Adipose tissue (tissue), 3 donors: Measurements from ENCODE around the gene C1QL2. TPM values are rescaled to one million over a fixed set of nuclear protein-coding genes. Genes with fewer than 3 reads are reported as not detected.

ENCODE experiments used
- H3K27ac ChIP-seq: one replicate; pipeline ENCODE4 v1.5.1; 2013; ENCODE audit warnings: low read depth, low read length
- WGBS, 3 donors: extraction: QIAGEN DNeasy Blood & Tissue Kit; methylation state at CpG; one replicate each; pipeline ENCODE4 v1.1.7; 2013; 5-methylcytosine and 5-hydroxymethylcytosine counted together
- polyA plus RNA-seq, 3 donors: library from polyadenylated mRNA; stranded (reverse); fragments of 200-250 nt; gene quantifications; one replicate each; pipeline ENCODE4 v1.2.3, GENCODE V29; 2013
- donor health status: healthy with polysubstance abuse.
- donor health status: Bipolar disorder and iron deficiency.
- donor health status: healthy.

Gene C1QL2
- polyA plus RNA-seq, 3 donors, result 0.05 TPM; not detected in 2

- H3K27ac ChIP-seq, result no peak overlapping the region
- WGBS, 3 donors, result 86 to 89% (median 87%) methylated on average over 13 of the region's 13 CpGs
These were observed 23.4 kb upstream of the C1QL2 start for GRCh38 chr2:119181791-119182445.

DNA sequence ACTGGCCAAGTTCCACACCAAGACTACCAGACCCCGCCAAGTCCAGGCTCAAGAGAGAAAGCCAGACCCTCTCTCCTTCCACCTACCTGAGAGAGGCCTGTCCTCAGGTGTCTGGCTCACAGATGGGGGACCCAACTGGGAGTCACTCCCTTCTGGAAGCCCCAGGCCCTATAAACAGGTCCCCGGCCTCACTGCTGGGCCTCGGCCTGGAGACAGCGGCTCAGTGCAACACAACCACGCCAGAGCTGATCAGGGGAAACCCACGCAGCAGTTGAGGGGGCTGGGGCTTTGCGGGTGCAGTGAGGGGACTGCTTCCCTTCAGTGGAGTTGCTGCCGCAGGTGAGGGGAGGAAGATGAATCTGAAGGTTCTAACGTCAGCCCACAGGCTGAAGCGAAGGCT, 22.8 kb upstream of the C1QL2 start:
- no peak overlapping the region for H3K27ac ChIP-seq
- 85 to 96% (median 91%) methylated on average over 10 of the region's 10 CpGs for WGBS, 3 donors

DNA sequence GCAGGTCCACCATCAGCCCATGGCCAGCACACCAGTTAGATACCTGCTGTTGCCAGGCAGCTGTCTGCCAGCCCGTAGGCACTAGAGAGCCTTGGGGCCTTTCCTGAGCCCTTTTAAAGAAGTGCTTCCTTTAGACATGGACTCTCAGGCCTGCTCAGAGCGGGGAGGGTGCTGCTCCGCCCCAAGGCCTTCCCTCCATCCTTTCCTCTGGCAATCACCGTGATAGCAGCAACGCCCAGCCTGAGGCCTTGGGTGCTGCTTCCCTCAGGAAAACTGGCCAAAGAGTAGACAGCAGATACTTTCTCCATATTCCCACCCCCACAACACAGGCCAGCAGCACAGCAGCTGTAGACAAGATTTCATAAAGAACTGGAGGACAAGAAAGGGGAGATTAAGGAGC, 22.3 kb upstream of the C1QL2 start:
- H3K27ac ChIP-seq, result no peak overlapping the region

DNA sequence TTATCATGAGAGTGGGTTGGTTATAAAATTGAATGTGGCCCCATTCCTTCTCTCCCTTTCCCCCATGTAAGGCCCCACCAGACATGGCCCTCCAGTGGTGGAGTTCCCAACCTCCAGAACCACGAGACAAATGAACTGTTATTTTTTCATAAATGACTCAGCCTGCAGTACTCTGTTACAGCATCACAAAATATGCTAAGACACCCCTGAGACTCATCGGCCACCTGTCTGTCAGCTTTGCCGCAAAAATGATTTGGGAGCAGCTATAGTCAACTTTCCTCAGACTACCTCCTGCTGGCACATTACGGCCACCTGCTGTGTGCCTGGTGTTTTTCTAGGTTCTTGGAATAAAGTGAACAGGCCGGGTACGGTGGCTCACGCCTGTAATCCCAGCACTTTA, 21.4 kb upstream of the C1QL2 start:
- WGBS, 3 donors, result 82 to 93% (median 89%) methylated on average over 7 of the region's 7 CpGs

More for the DNA sequence above, 22.3 kb upstream of the C1QL2 start:
- WGBS, 3 donors, result 76 to 90% (median 80%) methylated on average over 5 of the region's 5 CpGs

GRCh38 chr2:119179202-119179601, 20.7 kb upstream of the C1QL2 start:
- H3K27ac ChIP-seq, result no peak overlapping the region
- 60 to 74% (median 68%) methylated on average over 2 of the region's 2 CpGs for WGBS, 3 donors

More for the DNA sequence above, 21.4 kb upstream of the C1QL2 start:
- H3K27ac ChIP-seq, result no peak overlapping the region

DNA sequence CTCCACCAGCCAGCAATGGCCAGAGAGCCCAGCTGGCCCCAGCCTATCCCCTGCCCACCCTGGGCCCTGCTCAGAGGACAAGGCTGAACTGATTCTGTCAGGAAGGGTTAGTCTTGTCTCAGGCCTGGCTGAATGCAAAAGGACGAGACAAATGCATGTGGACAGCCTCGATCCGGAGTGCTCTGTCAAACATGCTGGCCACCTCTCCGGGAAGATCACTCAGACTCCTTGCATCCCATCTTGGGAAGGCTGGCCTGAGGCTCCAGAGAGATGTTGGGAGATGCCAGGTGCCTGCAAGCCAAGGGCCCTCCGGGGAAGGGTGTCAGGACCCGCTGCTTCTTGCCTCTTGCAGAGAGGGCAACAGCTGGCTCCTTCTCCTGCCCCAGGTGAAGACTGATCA, 20.2 kb upstream of the C1QL2 start:
- H3K27ac ChIP-seq, result no peak overlapping the region
- 90 to 98% (median 93%) methylated on average over 6 of the region's 6 CpGs for WGBS, 3 donors

DNA sequence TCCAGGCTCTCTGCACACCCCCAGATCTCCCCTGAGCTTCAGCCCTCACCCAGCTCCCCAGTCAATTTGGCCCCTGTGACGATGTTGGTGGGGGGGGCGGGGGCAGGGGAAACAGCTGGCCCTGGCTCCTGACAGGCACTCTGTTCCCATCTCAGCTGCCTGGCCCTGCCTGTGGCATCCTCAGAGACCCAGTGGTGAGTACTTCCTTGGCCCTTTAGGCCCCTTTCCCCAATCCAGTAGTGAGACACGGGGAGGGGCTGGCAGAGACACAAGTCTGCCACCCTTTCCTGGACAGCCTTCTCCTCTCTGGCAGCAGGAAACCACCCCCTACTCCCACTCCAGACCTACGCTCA, 19.3 kb upstream of the C1QL2 start:
- WGBS, 3 donors, result 57 to 68% (median 63%) methylated on average over 4 of the region's 4 CpGs

GRCh38 chr2:119177171-119177837, 18.8 kb upstream of the C1QL2 start:
- no peak overlapping the region for H3K27ac ChIP-seq
- 85 to 91% (median 89%) methylated on average over 12 of the region's 12 CpGs for WGBS, 3 donors

More for the DNA sequence above, 19.3 kb upstream of the C1QL2 start:
- no peak overlapping the region for H3K27ac ChIP-seq

- WGBS, 3 donors, result 73 to 87% (median 78%) methylated on average over 10 of the region's 10 CpGs
- no peak overlapping the region for H3K27ac ChIP-seq
These were observed 17.0 kb upstream of the C1QL2 start for GRCh38 chr2:119175517-119175916.

GRCh38 chr2:119174993-119175347, 16.4 kb upstream of the C1QL2 start:
- no peak overlapping the region for H3K27ac ChIP-seq
- WGBS, 3 donors, result 80 to 85% (median 84%) methylated on average over 6 of the region's 6 CpGs

DNA sequence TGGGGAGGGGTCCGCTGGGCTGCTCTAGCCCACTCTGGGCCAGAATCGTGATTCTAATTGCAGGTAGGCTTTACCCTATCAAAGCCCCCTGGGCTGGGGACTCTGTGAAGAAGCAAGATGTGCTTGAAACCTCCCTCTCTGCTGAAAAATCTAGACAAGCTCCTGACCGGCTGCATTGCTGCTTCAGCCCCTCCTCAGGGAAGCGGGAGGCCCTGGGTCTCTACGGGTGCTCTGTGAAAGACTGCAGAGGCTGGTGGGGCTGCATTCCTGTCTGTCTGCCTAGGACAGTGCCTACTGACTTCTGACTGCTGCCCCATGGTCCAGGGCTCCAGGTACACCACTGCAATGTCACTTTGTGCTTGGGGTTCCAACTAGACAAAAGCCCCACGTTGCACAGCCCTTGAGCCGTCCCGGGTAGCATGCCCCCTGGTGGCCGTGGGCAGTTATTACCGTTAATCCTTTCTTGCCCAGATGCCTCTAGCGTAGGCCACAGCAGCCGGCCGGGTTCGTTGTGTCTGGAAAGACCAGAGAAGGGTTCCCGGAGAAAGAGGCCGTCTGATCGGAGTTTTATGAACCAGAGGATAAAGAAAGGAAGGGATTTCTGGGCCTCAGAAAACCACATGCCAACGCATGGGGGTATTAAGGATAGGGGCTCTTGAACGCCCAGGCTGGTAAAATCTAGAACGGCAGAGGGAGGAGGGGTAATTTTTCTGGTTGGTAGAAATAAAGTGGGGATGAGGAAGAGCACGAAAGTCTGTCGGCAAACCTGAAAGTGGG, 15.9 kb upstream of the C1QL2 start:
- H3K27ac ChIP-seq, result no peak overlapping the region
- WGBS, 3 donors, result 59 to 66% (median 65%) methylated on average over 20 to 22 of the region's 22 CpGs

DNA sequence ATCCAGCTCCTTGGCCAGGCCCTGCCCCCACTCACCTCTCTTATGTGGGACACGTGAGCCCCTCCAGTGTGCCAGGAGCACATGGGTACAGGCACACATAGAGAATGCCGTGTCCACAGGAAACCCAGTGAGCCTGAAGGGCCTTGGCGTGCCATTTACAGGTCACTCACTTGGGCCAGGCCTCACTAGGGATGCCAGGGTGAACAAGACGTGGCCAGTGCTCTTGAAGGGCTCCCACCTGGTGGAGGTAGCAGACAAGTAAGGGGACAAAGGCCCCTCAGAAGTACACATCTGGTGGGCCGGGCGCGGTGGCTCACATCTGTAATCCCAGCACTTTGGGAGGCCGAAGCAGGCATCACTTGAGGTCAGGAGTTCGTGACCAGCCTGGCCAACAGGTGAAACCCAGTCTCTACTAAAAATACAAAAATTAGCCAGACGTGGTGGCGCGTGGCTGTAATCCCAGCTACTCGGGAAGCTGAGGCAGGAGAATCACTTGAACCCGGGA, 15.1 kb upstream of the C1QL2 start:
- WGBS, 3 donors, result 83 to 92% (median 92%) methylated on average over 14 of the region's 14 CpGs
- H3K27ac ChIP-seq, result no peak overlapping the region

- H3K27ac ChIP-seq, result no peak overlapping the region
- 57 to 65% (median 65%) methylated on average over 16 of the region's 16 CpGs for WGBS, 3 donors
These were observed 12.0 kb upstream of the C1QL2 start for GRCh38 chr2:119170504-119170903.

- no peak overlapping the region for H3K27ac ChIP-seq
- 75 to 86% (median 85%) methylated on average over 10 of the region's 10 CpGs for WGBS, 3 donors
These were observed 11.2 kb upstream of the C1QL2 start for GRCh38 chr2:119169717-119170116.

DNA sequence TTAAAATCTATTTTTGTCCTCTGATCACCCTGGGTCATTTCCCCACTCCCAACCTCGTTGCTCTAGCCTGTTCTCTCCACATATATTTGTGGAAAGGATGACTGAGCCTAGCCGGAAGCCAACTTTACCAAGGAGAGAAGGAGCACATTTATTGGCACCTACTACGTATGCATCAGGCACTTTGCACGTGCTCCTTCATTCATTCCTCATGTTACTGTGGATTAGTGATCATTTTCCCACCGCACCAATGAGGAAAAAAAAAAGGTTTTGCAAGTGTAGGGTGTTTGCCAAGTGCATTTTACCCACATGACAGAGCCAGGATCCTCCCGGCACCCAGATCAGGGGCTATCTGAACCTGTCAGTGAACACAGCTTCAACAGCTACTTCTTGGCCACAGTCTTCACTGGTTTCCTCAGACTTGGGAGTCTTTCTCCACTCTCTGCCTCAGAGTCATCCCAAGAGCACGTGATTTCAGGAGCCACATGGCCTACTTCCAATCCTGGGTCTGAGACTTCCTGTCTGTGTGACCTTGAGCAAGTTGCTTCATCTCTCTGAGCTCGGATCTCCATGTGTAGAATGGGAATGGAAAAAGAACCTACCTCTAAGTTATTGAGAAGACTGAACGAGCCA, 1.9 kb upstream of the C1QL2 start:
- H3K27ac ChIP-seq, result no peak overlapping the region
- 49 to 60% (median 58%) methylated on average over 9 of the region's 9 CpGs for WGBS, 3 donors

DNA sequence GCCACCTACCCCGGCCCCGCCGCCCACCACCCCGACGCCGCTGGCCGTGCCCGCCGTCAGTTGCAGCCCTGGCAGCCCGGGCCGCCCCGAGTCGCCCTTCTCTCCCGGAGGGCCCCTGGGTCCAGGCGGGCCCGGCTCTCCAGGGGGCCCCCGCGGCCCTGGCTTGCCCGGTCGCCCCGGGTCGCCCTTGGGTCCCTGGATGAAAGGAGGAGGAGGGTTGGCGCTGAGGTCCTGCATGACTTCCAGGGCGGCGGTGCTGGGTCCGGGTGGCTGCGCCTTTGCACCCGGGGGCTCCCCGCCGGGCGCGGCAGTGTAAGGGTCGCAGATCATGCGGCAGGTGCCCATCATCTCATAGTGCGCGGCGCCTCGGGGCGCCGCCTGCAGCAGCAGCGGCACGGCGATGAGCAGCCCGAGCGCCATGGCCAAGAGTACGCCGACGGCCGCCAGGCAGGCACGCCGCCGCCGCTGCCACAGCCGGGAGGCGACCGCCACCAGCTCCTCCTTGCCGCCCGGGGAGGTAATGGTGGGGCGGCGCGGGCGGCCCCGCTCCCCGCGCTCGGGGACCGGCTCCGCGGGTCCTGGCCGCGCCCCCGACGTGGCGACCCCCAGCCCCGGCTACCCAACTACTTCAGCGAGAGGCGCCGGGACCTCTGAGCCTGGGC, 570 bp downstream of the C1QL2 start:
- 2 to 3% (median 3%) methylated on average over 35 to 78 of the region's 78 CpGs for WGBS, 3 donors
- H3K27ac ChIP-seq, result no peak overlapping the region

GRCh38 chr2:119156891-119157773, 1.4 kb downstream of the C1QL2 start:
- H3K27ac ChIP-seq, result no peak overlapping the region
- WGBS, 3 donors, result 3 to 5% (median 4%) methylated on average over 55 to 58 of the region's 58 CpGs
